DOHH2 (cell line): ENCODE data around the gene SHE.

Experiments used
- H3F3A ChIP-seq: fragments of 200-600 bp; sonication (generic), shearing (Covaris generic); 2 replicates; pipeline ENCODE4 v1.6.0; 2016; ENCODE audit warnings: antibody characterized with exemption, mild to moderate bottlenecking; ENCODE audit not compliant: control insufficient read depth, insufficient read depth
- H3K27ac ChIP-seq: fragments of 200-600 bp; sonication (generic); 2 replicates; pipeline ENCODE4 v1.5.1; 2014; ENCODE audit warnings: low read depth, mild to moderate bottlenecking, low read length, moderate library complexity
- H3K27me3 ChIP-seq: fragments of 200-600 bp; sonication (generic); 2 replicates; pipeline ENCODE4 v1.6.1; 2014; ENCODE audit warnings: mild to moderate bottlenecking, low read length, mixed read lengths; ENCODE audit not compliant: control insufficient read depth
- H3K36me3 ChIP-seq: fragments of 200-600 bp; sonication (generic); 2 replicates; pipeline ENCODE4 v1.6.1; 2014; ENCODE audit warnings: mild to moderate bottlenecking, low read length, moderate library complexity, mixed read lengths; ENCODE audit not compliant: control insufficient read depth
- H3K4me1 ChIP-seq: fragments of 200-600 bp; sonication (generic); 2 replicates; pipeline ENCODE4 v1.6.1; 2014; ENCODE audit warnings: mild to moderate bottlenecking, low read length, mixed read lengths; ENCODE audit not compliant: control insufficient read depth
- H3K4me2 ChIP-seq: fragments of 200-600 bp; sonication (generic); 2 replicates; pipeline ENCODE4 v1.6.0; 2014; ENCODE audit warnings: mild to moderate bottlenecking, low read length, moderate library complexity
- H3K4me3 ChIP-seq: fragments of 200-600 bp; sonication (generic); 2 replicates; pipeline ENCODE4 v1.5.1; 2014; ENCODE audit warnings: mild to moderate bottlenecking, low read length, mixed read lengths
- H3K79me2 ChIP-seq: fragments of 200-600 bp; sonication (generic); 2 replicates; pipeline ENCODE4 v1.6.1; 2014; ENCODE audit warnings: mild to moderate bottlenecking, low read length, mixed read lengths; ENCODE audit not compliant: control insufficient read depth
- H3K9me2 ChIP-seq: fragments of 200-600 bp; sonication (generic); replicated peaks from 2 replicates; pipeline ENCODE4 v1.6.1; 2014; ENCODE audit warnings: mild to moderate bottlenecking, low read length, mixed read lengths; ENCODE audit not compliant: control insufficient read depth
- H3K9me3 ChIP-seq: fragments of 200-600 bp; sonication (generic); 2 replicates; pipeline ENCODE4 v1.6.1; 2014; ENCODE audit warnings: antibody characterized with exemption, low read length, mixed read lengths; ENCODE audit not compliant: control insufficient read depth, insufficient read depth
- H4K20me1 ChIP-seq: fragments of 200-600 bp; sonication (generic); 2 replicates; pipeline ENCODE4 v1.6.0; 2014; ENCODE audit warnings: low read depth, mild to moderate bottlenecking, antibody characterized with exemption, low read length, moderate library complexity; ENCODE audit not compliant: control insufficient read depth, insufficient read depth
- CTCF ChIP-seq: fragments of 200-600 bp; sonication (generic); IDR thresholded peaks from one replicate; pipeline ENCODE4 v1.5.1; 2014; ENCODE audit warnings: antibody characterized with exemption, mild to moderate bottlenecking, low read depth, low read length; ENCODE audit not compliant: poor library complexity, severe bottlenecking
- EZH2phosphoT487 ChIP-seq: fragments of 200-600 bp; sonication (generic); IDR thresholded peaks from 2 replicates; pipeline ENCODE4 v1.6.1; 2017; ENCODE audit warnings: borderline replicate concordance, mild to moderate bottlenecking, antibody characterized with exemption, low read length, moderate library complexity, mixed read lengths

The SHE gene

DNA sequence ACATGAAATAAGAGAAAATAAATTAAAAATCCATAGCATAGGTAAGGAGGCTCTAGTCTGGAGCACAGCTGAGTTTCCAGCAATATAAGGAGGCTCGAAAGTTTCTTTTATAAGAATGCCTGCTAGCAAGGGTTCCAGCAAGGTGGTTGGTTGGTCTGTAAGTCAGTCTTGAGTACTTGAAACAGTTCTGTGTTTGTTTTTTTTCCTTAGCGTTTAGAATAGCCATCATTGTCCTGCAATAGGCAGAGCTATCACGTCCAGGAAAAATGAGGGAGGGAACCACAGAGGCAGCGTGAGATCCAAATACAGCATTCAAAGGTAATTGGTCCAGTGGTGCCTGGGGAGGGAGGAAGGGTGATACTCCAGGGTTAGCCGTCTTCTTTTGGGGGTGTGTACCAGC lies 47.9 kb upstream of the SHE start:
- Histone ChIP-seq H3F3A (peaks cover 17% of the 10 kb centered on the region; the same call in 1 of the 2 replicates), H3K27ac (no peak overlapping the region), H3K4me3 (no peak overlapping the region), H4K20me1 (peaks cover 7% of the 10 kb centered on the region; the same call in 1 of the 2 replicates), H3K79me2 (peaks cover 1% of the 10 kb centered on the region), H3K27me3 (no peaks in the 10 kb centered on the region), H3K4me1 (no peaks in the 10 kb centered on the region), H3K4me2 (no peak overlapping the region), H3K36me3 (peaks cover 72% of the 10 kb centered on the region), H3K9me3 (no peaks in the 10 kb centered on the region), H3K9me2 (no peaks in the 10 kb centered on the region)
- TF ChIP-seq CTCF (no peak), EZH2phosphoT487 (no peak)

GRCh38 chr1:154549202-154549770 lies 47.1 kb upstream of the SHE start:
- TF ChIP-seq CTCF, result no peak
- TF ChIP-seq EZH2phosphoT487, result no peak
- no peak overlapping the region for H3K4me3 ChIP-seq
- H3F3A ChIP-seq, result peaks cover 17% of the 10 kb centered on the region; the same call in 1 of the 2 replicates
- peak overlapping the region; percentile 5; the same call in 1 of the 2 replicates for H3K4me2 ChIP-seq
- no peaks in the 10 kb centered on the region for H3K4me1 ChIP-seq
- no peak overlapping the region for H3K27ac ChIP-seq
- H3K9me3 ChIP-seq, result no peaks in the 10 kb centered on the region
- peaks cover 64% of the 10 kb centered on the region for H3K36me3 ChIP-seq
- peaks cover 7% of the 10 kb centered on the region; the same call in 1 of the 2 replicates for H4K20me1 ChIP-seq
- no peaks in the 10 kb centered on the region for H3K9me2 ChIP-seq
- no peaks in the 10 kb centered on the region for H3K27me3 ChIP-seq
- H3K79me2 ChIP-seq, result no peaks in the 10 kb centered on the region

- no peaks in the 10 kb centered on the region for H3K27me3 ChIP-seq
- no peaks in the 10 kb centered on the region for H3K4me1 ChIP-seq
- no peaks in the 10 kb centered on the region for H3K79me2 ChIP-seq
- no peak overlapping the region for H3K27ac ChIP-seq
- H3K9me2 ChIP-seq, result no peaks in the 10 kb centered on the region
- no peak overlapping the region for H3K4me3 ChIP-seq
- TF ChIP-seq EZH2phosphoT487 (no peak), CTCF (no peak)
- H3K36me3 ChIP-seq, result peaks cover 52% of the 10 kb centered on the region
- H3K9me3 ChIP-seq, result no peaks in the 10 kb centered on the region
- H3F3A ChIP-seq, result peaks cover 17% of the 10 kb centered on the region; the same call in 1 of the 2 replicates
- H4K20me1 ChIP-seq, result peaks cover 7% of the 10 kb centered on the region; the same call in 1 of the 2 replicates
- no peak overlapping the region for H3K4me2 ChIP-seq
These were observed 45.8 kb upstream of the SHE start for GRCh38 chr1:154548028-154548427.
